Astrocyte (in vitro differentiated cells and primary cell): ENCODE measurements around the gene ORM1. TPM values are rescaled to one million over a fixed set of nuclear protein-coding genes. Genes with fewer than 3 reads are reported as not detected.

Source experiments
- DNase-seq: peaks from one replicate; pipeline ENCODE4 v3.0.0-alpha.2; 2010; ENCODE audit warnings: low read depth
- FAIRE-seq: peaks from 2 replicates; lab custom pipeline; 2011; peaks lifted over from hg19 to GRCh38; lab: Jason Lieb, UNC
- H2AFZ ChIP-seq: 2 replicates; pipeline ENCODE4 v1.6.0; 2012; ENCODE audit warnings: low read depth, low read length, inconsistent platforms
- H3K27ac ChIP-seq: 2 replicates; pipeline ENCODE4 v1.5.1; 2011; ENCODE audit warnings: low read depth, low read length, inconsistent platforms
- H3K27me3 ChIP-seq: 2 replicates; pipeline ENCODE4 v1.6.0; 2011; ENCODE audit warnings: low read length, inconsistent platforms; ENCODE audit not compliant: insufficient read depth
- H3K36me3 ChIP-seq: 2 replicates; pipeline ENCODE4 v1.5.1; 2011; ENCODE audit warnings: low read length, inconsistent platforms; ENCODE audit not compliant: insufficient read depth
- H3K4me1 ChIP-seq: 2 replicates; pipeline ENCODE4 v1.5.1; 2011; ENCODE audit warnings: low read length, inconsistent platforms; ENCODE audit not compliant: insufficient read depth
- H3K4me2 ChIP-seq: 2 replicates; pipeline ENCODE4 v1.6.0; 2012; ENCODE audit warnings: low read length, inconsistent platforms
- H3K4me3 ChIP-seq: 2 replicates; pipeline ENCODE4 v1.5.1; 2011; ENCODE audit warnings: low read depth, mild to moderate bottlenecking, low read length, inconsistent platforms; ENCODE audit not compliant: insufficient read depth
- H3K79me2 ChIP-seq: 2 replicates; pipeline ENCODE4 v1.6.0; 2012; ENCODE audit warnings: mild to moderate bottlenecking, low read length, inconsistent platforms; ENCODE audit not compliant: insufficient read depth
- H3K9ac ChIP-seq: 2 replicates; pipeline ENCODE4 v1.6.0; 2012; ENCODE audit warnings: mild to moderate bottlenecking, low read length, inconsistent platforms
- H3K9me3 ChIP-seq: 2 replicates; pipeline ENCODE4 v1.5.1; 2012; ENCODE audit warnings: low read depth, mild to moderate bottlenecking, low read length, inconsistent platforms; ENCODE audit not compliant: insufficient read depth
- H4K20me1 ChIP-seq: 2 replicates; pipeline ENCODE4 v1.6.0; 2012; ENCODE audit warnings: low read length, inconsistent platforms; ENCODE audit not compliant: insufficient read depth
- H3K27ac Mint-ChIP-seq: one replicate; pipeline ENCODE4 v1.8.0; 2021; ENCODE audit warnings: mild to moderate bottlenecking, mixed read lengths; ENCODE audit not compliant: unreplicated experiment
- H3K27me3 Mint-ChIP-seq: one replicate; pipeline ENCODE4 v1.8.0; 2021; ENCODE audit warnings: low read depth, mixed read lengths; ENCODE audit not compliant: unreplicated experiment
- H3K36me3 Mint-ChIP-seq: one replicate; pipeline ENCODE4 v1.8.0; 2021; ENCODE audit warnings: low read depth, mixed read lengths; ENCODE audit not compliant: unreplicated experiment
- H3K4me1 Mint-ChIP-seq: one replicate; pipeline ENCODE4 v1.8.0; 2021; ENCODE audit warnings: low read depth, mixed read lengths; ENCODE audit not compliant: unreplicated experiment
- H3K4me3 Mint-ChIP-seq: one replicate; pipeline ENCODE4 v1.8.0; 2021; ENCODE audit warnings: mild to moderate bottlenecking, moderate library complexity, mixed read lengths; ENCODE audit not compliant: unreplicated experiment
- H3K9me3 Mint-ChIP-seq: one replicate; pipeline ENCODE4 v1.8.0; 2021; ENCODE audit warnings: mild to moderate bottlenecking, mixed read lengths; ENCODE audit not compliant: unreplicated experiment
- CTCF ChIP-seq: IDR thresholded peaks from 2 replicates; pipeline ENCODE4 v1.5.1; 2011; ENCODE audit warnings: low read depth, mild to moderate bottlenecking, inconsistent platforms, low read length, moderate library complexity; ENCODE audit not compliant: insufficient read depth
- EZH2 ChIP-seq: IDR thresholded peaks from 2 replicates; pipeline ENCODE4 v1.6.1; 2012; ENCODE audit warnings: mild to moderate bottlenecking, low read length, inconsistent platforms; ENCODE audit not compliant: insufficient read depth
- total RNA-seq: library from RNA; stranded (reverse); gene quantifications from 2 replicates; pipeline ENCODE4 v1.2.1, GENCODE V29; 2021

The ORM1 gene
- total RNA-seq, 1 donor from 2014 or later = not detected

GRCh38 chr9:114373960-114374730, 51.2 kb downstream of the ORM1 start:
- Mint-ChIP-seq H3K4me1 (peaks cover 4% of the 10 kb centered on the region), H3K36me3 (peaks cover 27% of the 10 kb centered on the region), H3K27ac (no peak overlapping the region), H3K27me3 (no peaks in the 10 kb centered on the region), H3K9me3 (peaks cover 1% of the 10 kb centered on the region), H3K4me3 (no peak overlapping the region)
- no peaks in the 10 kb centered on the region for H3K79me2 ChIP-seq
- peaks cover 4% of the 10 kb centered on the region for H3K4me1 ChIP-seq
- no peak overlapping the region for H3K4me2 ChIP-seq
- H4K20me1 ChIP-seq = peaks cover 15% of the 10 kb centered on the region
- H3K4me3 ChIP-seq = no peak overlapping the region
- H3K36me3 ChIP-seq = no peaks in the 10 kb centered on the region
- no peak overlapping the region for H2AFZ ChIP-seq
- no peak overlapping the region for H3K9ac ChIP-seq
- FAIRE-seq (no peak), DNase-seq (no peak)
- TF ChIP-seq CTCF = no peak
- TF ChIP-seq EZH2 = no peak
- no peaks in the 10 kb centered on the region for H3K9me3 ChIP-seq
- no peaks in the 10 kb centered on the region for H3K27me3 ChIP-seq
- H3K27ac ChIP-seq = no peak overlapping the region

- Histone ChIP-seq H4K20me1 (peaks cover 9% of the 10 kb centered on the region), H3K4me2 (no peak overlapping the region), H3K36me3 (no peaks in the 10 kb centered on the region), H3K4me1 (peaks cover 4% of the 10 kb centered on the region), H3K9ac (no peak overlapping the region), H3K4me3 (no peak overlapping the region), H3K27ac (no peak overlapping the region), H2AFZ (no peak overlapping the region), H3K9me3 (no peaks in the 10 kb centered on the region), H3K27me3 (no peaks in the 10 kb centered on the region), H3K79me2 (no peaks in the 10 kb centered on the region)
- TF ChIP-seq CTCF (no peak), EZH2 (no peak)
- H3K36me3 Mint-ChIP-seq = peaks cover 27% of the 10 kb centered on the region
- H3K27me3 Mint-ChIP-seq = no peaks in the 10 kb centered on the region
- no peak overlapping the region for H3K4me3 Mint-ChIP-seq
- no peak overlapping the region for H3K27ac Mint-ChIP-seq
- peaks cover 1% of the 10 kb centered on the region for H3K9me3 Mint-ChIP-seq
- DNase-seq = no peak
- peaks cover 4% of the 10 kb centered on the region for H3K4me1 Mint-ChIP-seq
- peak; percentile 5 for FAIRE-seq
Observed at GRCh38 chr9:114374936-114375335, 52.0 kb downstream of the ORM1 start.
